GM21576 (cell line): ENCODE measurements around the gene ZNF148.
"Not testable (repeated sequence)": the region's sequence is repeated elsewhere in the genome, so short reads cannot be mapped to it uniquely, and the experiment has no call there.

ENCODE experiments used
- ATAC-seq: cut with Tn5 transposase; IDR thresholded peaks from one replicate; pipeline ENCODE4 v1.9.1; 2021; ENCODE audit warnings: mild to moderate bottlenecking, moderate library complexity; ENCODE audit not compliant: unreplicated experiment

Gene ZNF148, protein sequence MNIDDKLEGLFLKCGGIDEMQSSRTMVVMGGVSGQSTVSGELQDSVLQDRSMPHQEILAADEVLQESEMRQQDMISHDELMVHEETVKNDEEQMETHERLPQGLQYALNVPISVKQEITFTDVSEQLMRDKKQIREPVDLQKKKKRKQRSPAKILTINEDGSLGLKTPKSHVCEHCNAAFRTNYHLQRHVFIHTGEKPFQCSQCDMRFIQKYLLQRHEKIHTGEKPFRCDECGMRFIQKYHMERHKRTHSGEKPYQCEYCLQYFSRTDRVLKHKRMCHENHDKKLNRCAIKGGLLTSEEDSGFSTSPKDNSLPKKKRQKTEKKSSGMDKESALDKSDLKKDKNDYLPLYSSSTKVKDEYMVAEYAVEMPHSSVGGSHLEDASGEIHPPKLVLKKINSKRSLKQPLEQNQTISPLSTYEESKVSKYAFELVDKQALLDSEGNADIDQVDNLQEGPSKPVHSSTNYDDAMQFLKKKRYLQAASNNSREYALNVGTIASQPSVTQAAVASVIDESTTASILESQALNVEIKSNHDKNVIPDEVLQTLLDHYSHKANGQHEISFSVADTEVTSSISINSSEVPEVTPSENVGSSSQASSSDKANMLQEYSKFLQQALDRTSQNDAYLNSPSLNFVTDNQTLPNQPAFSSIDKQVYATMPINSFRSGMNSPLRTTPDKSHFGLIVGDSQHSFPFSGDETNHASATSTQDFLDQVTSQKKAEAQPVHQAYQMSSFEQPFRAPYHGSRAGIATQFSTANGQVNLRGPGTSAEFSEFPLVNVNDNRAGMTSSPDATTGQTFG

DNA sequence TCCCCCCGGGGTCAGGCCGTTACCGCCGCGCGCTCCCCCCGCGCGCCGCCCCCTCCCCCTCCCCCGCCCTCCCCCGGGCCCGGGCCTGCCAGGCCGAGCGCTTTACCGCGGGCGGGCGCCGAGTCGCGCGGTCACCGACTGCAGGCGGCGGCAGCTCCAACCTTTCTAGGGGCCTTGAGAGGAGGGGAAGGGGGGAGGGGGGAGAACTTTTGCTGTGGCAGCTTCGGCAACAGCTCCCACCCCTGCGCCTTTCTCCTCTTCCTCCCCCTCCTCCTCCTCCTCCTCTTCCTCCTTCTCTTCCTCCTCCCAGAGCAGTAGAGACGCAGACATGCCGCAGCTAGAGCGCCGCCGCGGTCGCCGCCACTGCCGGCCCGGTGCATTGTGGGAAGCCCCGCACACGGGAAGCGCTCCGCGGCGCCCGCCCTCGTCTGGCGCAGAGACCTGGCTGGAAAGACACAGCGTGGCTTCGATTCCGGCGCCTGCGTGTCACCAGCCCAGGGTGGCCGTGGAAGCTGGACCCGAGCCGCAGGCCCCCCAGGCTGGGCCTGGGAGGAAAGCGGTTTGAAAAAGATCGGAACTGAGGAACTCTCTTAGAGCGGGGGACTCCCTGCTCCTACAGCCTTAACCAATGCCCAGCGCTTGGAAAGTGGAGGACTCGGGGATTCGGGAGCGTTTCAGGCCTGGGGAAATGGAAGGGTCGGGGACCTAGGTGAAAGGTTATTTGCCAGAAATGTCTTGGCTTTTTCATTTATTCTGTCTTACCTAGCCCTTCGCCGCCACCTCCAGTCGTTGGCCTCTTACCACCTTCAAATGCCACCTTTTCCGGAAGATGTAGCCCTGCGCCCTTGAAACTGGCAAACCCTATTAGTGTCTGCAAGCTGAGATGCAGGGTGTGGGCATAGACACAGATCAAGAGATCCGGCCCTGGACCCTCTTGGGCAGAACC is at the start of gene ZNF148:
Gene ZNF148, minus strand, starts transcription at position 330 of the 946 bp plus-strand sequence. CDS start 61,685 bp downstream, outside the sequence.
- peak; percentile 76 for ATAC-seq

DNA sequence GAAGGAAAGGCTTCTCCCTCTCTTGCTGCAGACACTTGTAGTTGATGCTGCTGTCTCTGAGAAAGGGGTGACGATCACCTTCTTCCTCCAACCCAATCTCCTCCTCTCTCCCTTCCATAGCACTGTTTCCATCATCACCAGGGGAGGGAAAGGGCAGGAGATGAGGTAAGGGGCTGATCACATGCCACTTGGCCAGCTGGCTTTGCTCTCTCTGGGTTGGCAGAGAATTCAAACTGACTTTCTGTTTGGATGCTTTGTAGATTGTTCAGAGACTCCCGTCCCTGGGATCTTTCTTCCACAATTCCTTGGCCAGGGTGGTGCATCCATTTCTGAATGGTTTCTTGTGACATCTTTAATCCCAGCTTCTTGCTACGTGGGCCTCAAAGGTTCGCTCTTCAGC is 43.2 kb upstream of the ZNF148 start:
- ATAC-seq: no peak

DNA sequence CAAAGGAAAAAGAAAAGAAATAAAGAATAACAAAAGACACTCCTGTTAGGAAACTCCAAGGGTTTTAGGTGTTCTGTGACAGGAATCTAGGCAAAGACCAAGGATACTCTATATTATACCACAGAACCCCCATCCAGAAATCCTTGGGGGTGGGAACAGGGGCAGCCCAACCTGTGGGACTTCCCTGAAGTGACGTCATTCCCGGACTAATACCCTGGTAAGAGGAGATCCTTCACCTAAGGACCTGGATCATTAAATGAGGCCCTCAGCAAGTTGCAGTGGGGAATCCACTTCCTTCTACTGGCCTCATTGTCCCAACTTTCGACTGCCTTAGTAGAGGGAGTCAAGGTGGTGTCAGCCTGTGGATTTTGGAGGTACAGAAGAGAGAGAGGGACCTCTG is 41.1 kb upstream of the ZNF148 start:
- ATAC-seq: no peak

DNA sequence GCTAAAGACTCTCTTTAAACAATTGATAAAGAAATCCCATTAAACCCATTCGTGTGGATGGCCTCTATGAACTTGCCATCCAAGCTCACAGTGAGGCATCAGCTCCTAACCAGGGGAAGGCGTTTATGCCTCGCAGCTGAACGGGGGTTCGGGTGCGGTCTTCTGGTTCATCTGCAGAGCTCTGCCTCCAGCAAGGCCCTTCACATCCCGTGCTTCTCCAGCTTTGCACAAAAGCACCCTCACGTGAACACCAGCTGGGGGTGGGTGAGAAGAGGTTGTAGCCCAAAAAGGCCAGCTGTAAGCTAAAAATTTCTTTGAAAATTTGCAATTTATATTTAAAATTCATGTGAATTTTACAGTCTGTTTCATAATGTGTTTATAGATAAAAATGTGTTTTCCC is 39.5 kb upstream of the ZNF148 start:
- no peak for ATAC-seq

DNA sequence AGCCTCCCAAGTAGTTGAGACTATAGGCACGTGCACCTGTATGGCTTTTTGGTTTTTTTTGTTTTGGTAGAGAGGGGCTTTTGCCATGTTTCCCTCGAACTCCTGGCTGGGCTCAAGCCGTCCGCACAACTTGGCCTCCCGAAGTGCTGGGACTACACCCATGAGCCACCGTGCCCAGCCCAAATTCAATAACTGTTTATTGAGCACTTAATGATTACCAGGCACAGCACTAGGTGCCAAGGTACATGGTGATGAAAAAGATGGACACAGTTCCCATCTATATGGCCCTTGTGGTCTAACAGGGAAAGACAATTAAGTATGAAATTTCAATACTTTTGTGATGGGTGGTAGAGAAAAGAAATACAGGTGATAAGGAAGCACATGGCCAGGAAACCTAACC is 35.8 kb upstream of the ZNF148 start:
- ATAC-seq: no peak

DNA sequence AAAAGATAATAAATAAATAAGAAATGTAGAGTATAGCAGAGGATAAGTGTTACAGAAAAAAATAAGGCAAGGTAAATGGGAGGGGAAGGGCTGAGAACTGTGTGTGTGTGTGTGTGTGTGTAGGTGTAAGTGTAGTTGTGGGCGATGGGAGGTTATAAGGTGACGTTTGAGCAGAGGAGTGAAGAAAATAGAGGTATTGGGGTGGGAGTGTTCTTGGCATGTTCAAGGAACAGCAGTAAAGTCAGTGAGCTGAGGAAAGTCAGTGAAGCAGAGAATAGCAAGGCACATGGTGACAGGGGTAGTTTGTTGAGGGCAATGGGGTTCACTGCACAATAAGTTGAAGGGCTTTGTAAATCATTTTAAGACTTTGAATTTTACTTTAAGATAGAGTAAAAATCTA is 30.9 kb upstream of the ZNF148 start:
- no peak for ATAC-seq

DNA sequence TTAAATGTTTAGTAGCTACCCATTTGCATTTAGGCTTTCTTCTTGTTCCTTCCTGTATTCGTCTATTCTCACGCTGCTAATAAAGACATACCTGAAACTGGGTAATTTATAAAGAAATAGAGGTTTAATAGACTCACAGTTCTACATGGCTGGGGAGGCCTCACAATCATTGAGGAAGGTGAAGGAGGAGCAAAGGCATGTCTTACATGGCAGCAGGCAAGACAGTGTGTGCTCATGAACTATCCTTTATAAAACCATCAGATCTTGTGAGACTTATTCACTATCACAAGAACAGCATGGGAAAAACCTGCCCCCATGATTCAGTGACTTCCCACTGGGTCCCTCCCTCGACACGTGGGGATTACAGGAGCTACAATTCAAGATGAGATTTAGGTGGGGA is 30.4 kb upstream of the ZNF148 start:
- not testable (repeated sequence) for ATAC-seq

DNA sequence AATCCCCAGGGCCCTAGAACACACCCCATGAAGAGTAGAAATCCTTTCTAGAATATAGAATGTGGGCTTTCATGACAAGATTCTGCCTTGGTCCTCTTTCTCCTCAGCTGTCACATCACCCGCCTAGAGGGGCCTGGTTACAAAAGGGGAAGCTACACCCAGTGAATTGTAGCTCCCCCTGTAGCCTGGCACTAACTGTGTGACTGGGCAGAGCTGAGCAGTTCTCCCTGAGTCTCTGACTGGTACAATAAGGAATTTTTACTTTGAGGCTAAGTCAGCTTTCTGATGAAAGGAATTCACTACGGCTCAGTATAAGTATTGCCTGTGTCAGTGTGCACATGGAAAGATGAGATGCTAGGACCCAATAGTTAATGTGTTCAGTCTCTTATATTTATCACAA is 28.7 kb upstream of the ZNF148 start:
- no peak for ATAC-seq

DNA sequence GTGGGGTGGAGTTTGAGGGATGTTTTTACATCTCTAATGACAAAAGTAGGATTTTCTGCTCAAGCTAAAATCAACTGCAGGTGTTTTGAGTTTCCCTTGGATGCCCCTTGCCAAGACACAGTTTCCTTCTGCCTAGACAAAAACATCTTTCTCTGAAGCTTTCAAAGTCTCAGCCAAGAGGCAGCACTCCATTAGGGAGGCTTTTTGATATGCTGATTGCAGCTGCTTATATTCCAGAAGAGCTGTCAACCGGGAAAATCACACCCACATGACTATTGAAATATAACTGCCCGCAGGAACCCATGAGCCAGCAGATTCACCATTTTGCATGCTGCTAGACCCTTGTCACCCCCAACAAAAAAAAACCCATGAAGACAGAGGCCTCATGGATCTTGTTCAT is 27.5 kb upstream of the ZNF148 start:
- ATAC-seq: no peak

DNA sequence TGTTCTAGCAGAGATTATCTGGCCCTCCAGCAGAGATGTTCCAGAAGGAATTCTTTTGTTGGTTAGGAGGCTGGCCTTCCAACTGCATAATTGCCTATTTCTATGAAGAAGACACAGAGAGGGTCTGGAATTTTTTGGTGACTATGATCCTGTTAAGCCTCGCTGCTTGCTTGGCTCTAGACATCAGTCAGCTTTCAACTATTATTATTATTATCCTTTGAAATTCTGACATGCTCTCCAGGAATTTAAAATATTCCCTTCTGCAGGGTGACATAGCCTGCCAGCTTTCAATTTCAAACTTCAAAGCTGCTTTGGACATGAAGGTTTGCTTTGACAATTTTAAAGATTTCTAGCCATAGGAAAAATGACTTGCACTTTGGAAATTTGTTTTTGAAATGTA is 26.3 kb upstream of the ZNF148 start:
- no peak for ATAC-seq

DNA sequence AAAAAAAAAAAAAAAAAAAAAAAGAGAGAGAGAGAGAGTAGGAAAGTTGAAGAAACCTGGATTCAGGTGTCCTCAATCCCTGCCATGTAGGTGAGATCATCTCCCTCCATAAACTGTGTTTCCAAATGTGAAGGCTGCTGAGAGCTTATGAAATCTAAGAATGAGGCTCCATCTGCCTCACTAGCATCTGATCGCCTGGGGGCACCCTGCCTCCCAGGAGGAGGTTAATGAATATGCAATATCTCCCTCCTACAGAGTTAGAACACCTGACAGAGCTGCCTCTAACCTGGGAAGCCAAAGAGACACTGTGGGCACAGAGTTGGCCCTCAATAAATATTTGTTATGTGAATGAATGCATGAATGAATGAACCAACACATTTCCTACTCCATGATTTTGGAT is 23.8 kb upstream of the ZNF148 start:
- ATAC-seq: no peak

DNA sequence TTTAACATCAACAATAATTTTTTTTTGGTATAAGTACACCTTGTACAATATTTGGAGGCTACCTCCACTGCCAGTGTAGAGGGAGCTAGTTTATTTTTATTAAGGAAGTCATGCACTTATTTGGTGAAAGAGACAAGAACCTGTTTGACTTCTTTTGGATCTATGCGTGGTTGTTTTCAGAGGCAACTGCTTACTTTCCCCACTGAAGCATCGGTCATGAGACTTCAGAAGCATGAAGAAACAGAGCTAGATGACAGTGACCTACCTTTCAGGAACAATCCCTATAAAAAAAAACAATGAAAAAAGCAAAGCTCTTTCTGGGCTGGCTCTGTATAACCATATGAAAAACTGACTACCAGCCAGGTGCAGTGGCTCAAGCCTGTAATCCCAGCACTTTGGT is 20.0 kb upstream of the ZNF148 start:
- ATAC-seq: no peak

DNA sequence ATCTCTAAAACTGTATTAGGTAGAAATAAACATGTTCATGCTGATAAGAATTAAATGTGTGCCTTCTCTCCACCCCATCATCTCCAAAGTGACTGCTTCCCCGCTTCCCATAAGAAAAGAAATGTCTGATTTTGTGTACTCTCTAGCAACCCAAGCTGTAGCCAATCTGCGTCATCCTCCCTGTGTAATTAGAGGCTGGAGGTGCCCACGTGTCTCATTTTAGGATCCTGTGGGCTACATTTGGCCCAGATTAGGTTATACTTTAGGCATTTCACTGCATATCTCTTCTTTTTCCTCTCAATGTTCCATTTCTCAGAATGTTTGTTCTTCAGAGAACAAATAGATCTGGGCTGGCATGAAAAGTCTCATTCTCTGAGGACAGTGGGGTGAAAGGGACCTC is 19.3 kb upstream of the ZNF148 start:
- ATAC-seq: no peak

DNA sequence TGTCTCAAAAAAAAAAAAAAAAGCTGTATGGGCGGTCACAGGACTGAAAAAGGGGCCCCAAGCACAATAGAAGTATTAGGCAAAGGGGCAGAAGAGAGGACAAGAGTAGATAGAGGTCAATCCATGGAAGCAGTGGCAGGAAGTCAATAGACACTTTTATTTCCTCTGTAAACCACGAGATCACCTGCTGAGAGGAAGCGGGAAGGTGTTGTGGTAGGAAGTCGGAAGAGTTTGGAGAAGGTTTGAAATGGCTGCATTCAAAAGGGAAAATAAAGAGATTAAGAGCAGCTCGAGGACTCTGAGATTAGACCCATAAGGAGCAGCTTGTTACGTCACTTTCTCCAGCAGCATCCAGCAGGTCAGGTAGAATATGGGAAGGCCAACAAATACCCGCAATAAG is 14.2 kb upstream of the ZNF148 start:
- no peak for ATAC-seq

DNA sequence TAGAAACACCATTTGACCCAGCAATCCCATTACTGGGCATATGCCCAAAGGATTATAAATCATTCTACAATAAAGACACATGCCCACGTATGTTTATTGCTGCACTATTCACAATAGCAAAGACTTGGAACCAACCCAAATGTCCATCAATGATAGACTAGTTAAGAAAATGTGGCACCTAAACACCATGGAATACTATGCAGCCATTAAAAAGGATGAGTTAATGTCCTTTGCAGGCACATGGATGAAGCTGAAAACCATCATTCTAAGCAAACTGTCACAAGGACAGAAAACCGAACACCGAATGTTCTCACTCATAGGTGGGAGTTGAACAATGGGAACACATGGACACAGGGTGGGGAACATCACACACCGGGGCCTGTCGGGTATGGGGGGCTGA is 13.2 kb upstream of the ZNF148 start:
- ATAC-seq: not testable (repeated sequence)

DNA sequence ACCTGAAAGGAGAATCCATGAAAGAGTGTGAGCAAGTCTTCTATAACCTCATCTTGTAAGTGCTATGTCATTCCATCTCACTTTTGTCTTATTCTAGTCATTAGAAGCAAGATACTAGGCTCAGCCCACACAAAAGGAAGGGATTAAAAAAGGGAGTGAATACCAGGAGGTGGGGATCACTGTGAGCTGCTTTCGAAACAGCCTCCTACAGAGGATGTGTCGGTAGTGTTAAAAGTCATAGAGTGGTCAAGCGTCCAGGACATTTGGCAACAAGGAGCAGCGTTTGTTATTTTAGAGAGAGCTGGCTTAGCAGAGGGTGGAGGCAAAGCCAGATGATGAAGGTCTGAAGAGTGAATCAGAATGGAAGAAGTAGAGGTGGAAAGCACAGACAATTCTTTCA is 11.7 kb upstream of the ZNF148 start:
- ATAC-seq: no peak

DNA sequence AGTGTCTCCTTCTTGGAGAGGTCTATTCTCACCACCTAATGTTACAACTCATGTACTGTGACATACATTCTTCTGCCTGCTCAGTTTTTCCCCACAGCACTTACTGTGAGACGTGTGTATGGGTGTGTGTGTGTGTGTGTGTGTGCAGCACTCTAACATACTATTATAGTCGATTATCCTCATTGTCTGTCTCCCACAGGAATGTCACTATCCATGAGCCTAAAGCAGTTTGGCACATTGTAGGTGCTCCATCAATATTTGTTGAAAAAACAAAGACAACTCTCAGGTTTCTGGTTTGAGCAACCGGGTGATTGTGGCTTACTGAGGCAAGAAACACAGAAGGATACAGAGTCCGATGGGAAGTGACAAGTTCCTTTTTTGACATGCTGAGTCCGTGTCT is 8.6 kb upstream of the ZNF148 start:
- ATAC-seq: no peak

DNA sequence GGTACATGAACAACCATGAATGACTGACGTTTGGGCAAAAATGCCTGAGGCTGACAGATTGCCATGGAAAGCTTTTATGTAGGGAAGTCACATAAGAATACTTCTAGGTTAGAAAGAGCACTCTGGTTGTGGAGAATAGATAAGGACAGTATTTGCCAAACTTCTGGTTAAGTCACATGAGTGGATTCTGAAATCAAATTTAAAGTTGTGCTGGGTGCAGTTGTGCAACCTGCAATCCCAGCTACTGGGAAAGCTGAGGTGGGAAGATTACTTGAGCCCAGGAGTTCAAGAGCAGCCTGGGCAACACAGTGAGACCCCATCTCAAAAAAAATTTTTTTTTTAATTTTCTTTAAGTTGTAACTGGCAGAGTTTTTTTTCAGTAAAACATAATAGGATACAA is 7.2 kb upstream of the ZNF148 start:
- ATAC-seq: no peak

DNA sequence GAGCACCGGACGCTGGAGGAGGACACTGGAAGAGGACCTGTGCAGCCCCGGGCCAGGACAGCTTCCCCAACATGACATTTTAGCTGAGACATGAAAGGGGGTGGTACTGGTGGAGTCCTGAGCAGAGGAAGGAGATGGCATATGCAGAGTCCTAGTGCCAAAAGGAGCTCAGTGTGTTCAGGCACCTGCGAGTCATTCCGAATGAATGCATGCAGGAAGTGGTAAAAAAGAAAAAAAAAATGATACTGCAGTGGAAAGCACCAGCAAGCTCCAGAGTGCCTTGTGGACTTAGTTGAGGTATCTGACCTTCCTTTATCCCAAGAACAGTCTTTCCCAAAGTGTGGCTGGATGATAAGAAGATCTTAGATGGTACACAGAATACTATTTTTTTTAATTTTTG is 6.6 kb upstream of the ZNF148 start:
- ATAC-seq: no peak

DNA sequence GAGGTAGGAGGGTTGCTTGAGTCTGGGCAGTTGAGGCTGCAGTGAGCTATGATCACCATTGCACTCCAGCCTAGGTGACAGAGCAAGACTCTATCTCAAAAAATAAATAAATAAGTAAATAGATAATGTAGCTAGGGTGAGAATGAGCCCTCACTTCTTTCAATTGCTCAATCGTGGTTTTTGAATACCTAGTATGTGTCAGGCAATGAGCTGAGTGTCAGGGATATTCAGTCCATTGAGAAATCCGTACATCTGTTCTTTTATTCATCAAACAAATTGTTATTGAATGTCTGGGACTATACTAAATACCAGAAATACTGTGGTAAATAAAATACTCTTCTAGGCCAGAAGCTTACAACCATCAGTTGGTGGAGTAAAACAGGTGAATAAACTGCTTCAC is 6.2 kb upstream of the ZNF148 start:
- no peak for ATAC-seq

DNA sequence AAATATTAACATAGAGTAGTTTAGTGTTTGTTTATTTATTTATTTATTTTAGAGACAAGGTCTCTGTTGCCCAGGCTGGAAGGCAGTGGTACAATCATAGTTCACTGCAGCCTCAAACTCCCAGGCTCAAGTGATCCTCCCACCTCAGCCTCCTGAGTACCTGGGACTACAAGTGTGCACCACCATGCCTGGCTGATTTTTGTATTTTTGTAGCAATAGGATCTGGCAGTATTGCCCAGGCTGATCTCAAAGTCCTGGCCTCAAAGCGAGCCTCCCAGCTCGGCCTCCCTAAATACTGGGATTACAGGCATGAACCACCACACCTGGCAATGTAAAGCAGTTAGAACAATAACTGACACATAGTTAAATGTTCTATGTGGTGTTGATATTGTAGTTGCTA is 4.4 kb upstream of the ZNF148 start:
- ATAC-seq: no peak
